Measurements from ENCODE around the gene BST2.

Gene BST2

DNA sequence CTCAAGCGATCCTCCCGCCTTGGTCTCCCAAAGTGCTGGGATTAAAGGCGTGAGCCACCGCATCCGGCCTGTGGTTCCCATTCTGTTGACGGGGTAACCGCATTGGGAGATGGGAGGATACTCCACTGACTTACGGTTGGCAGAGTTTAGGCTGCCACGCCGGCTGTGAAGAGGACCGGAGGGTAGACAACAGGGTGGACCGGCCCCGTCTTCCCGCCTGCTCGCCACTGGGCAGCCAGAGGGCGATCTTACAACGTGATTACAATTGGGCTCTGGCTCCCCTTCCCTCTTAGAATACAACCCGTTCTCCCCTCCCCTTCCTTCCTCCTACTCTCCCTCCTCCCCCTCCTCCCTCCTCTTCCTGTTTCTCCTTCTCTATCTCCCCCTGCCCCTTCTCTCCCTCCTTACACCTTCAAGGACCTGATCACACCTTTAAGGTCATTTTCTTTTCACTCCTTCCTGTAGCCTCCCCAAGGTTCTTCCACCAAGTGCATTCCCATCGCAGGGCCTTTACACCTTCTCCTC is 10.5 kb downstream of the BST2 start (continued):
- TF ChIP-seq, protein P1, sequence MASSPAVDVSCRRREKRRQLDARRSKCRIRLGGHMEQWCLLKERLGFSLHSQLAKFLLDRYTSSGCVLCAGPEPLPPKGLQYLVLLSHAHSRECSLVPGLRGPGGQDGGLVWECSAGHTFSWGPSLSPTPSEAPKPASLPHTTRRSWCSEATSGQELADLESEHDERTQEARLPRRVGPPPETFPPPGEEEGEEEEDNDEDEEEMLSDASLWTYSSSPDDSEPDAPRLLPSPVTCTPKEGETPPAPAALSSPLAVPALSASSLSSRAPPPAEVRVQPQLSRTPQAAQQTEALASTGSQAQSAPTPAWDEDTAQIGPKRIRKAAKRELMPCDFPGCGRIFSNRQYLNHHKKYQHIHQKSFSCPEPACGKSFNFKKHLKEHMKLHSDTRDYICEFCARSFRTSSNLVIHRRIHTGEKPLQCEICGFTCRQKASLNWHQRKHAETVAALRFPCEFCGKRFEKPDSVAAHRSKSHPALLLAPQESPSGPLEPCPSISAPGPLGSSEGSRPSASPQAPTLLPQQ (tag by site-specific recombination; IDR thresholded peaks at IDR 0.05) = peak; percentile 55; the same call in 1 of the 2 replicates
- TF ChIP-seq ZNF548 (tag by site-specific recombination; IDR thresholded peaks at IDR 0.05) (no peak), SALL2 (tag by site-specific recombination; IDR thresholded peaks at IDR 0.05; ENCODE audit: borderline replicate concordance) (no peak), ZNF558 (tag by site-specific recombination; IDR thresholded peaks at IDR 0.05) (peak; percentile 29; the same call in 1 of the 2 replicates), SP3 (tag by site-specific recombination; IDR thresholded peaks at IDR 0.05) (peak; percentile 90), ZNF423 (tag by site-specific recombination; IDR thresholded peaks at IDR 0.05) (no peak), ZNF610 (tag by site-specific recombination; IDR thresholded peaks at IDR 0.05; ENCODE audit: borderline replicate concordance) (peak; percentile 22; the same call in 1 of the 2 replicates), GLIS1 (tag by site-specific recombination; IDR thresholded peaks at IDR 0.05) (peak; percentile 13; the same call in 1 of the 2 replicates), ZNF211 (tag by site-specific recombination; IDR thresholded peaks at IDR 0.05; ENCODE audit: low read depth) (no peak), ZNF677 (tag by site-specific recombination; IDR thresholded peaks at IDR 0.05) (no peak), ZNF239 (tag by site-specific recombination; IDR thresholded peaks at IDR 0.05) (no peak), ZSCAN23 (tag by site-specific recombination; IDR thresholded peaks at IDR 0.05) (peak; percentile 40; the same call in 1 of the 2 replicates), ZNF530 (tag by site-specific recombination; IDR thresholded peaks at IDR 0.05; ENCODE audit: low read depth) (no peak), ZNF214 (tag by site-specific recombination; IDR thresholded peaks at IDR 0.05; ENCODE audit: borderline replicate concordance) (no peak), ZNF146 (tag by site-specific recombination; IDR thresholded peaks at IDR 0.05) (no peak), EGR2 (tag by site-specific recombination; IDR thresholded peaks at IDR 0.05; ENCODE audit: low read depth) (peak; percentile 95), ZNF514 (tag by site-specific recombination; IDR thresholded peaks at IDR 0.05) (no peak), SP2 (tag by site-specific recombination; IDR thresholded peaks at IDR 0.05) (peak; percentile 82), ZNF76 (tag by site-specific recombination; IDR thresholded peaks at IDR 0.05; ENCODE audit: borderline replicate concordance, low read depth) (peak; percentile 28; the same call in 1 of the 2 replicates), ZNF223 (tag by site-specific recombination; IDR thresholded peaks at IDR 0.05) (no peak), ZNF274 (IDR thresholded peaks at IDR 0.05; ENCODE audit: low read length) (no peak), ZNF274 (tag by site-specific recombination; IDR thresholded peaks at IDR 0.05; ENCODE audit: borderline replicate concordance) (no peak)
- TF ChIP-seq, protein P2, sequence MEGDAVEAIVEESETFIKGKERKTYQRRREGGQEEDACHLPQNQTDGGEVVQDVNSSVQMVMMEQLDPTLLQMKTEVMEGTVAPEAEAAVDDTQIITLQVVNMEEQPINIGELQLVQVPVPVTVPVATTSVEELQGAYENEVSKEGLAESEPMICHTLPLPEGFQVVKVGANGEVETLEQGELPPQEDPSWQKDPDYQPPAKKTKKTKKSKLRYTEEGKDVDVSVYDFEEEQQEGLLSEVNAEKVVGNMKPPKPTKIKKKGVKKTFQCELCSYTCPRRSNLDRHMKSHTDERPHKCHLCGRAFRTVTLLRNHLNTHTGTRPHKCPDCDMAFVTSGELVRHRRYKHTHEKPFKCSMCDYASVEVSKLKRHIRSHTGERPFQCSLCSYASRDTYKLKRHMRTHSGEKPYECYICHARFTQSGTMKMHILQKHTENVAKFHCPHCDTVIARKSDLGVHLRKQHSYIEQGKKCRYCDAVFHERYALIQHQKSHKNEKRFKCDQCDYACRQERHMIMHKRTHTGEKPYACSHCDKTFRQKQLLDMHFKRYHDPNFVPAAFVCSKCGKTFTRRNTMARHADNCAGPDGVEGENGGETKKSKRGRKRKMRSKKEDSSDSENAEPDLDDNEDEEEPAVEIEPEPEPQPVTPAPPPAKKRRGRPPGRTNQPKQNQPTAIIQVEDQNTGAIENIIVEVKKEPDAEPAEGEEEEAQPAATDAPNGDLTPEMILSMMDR (tag by site-specific recombination; IDR thresholded peaks at IDR 0.05) = peak; percentile 91
- TF ChIP-seq, protein P3, sequence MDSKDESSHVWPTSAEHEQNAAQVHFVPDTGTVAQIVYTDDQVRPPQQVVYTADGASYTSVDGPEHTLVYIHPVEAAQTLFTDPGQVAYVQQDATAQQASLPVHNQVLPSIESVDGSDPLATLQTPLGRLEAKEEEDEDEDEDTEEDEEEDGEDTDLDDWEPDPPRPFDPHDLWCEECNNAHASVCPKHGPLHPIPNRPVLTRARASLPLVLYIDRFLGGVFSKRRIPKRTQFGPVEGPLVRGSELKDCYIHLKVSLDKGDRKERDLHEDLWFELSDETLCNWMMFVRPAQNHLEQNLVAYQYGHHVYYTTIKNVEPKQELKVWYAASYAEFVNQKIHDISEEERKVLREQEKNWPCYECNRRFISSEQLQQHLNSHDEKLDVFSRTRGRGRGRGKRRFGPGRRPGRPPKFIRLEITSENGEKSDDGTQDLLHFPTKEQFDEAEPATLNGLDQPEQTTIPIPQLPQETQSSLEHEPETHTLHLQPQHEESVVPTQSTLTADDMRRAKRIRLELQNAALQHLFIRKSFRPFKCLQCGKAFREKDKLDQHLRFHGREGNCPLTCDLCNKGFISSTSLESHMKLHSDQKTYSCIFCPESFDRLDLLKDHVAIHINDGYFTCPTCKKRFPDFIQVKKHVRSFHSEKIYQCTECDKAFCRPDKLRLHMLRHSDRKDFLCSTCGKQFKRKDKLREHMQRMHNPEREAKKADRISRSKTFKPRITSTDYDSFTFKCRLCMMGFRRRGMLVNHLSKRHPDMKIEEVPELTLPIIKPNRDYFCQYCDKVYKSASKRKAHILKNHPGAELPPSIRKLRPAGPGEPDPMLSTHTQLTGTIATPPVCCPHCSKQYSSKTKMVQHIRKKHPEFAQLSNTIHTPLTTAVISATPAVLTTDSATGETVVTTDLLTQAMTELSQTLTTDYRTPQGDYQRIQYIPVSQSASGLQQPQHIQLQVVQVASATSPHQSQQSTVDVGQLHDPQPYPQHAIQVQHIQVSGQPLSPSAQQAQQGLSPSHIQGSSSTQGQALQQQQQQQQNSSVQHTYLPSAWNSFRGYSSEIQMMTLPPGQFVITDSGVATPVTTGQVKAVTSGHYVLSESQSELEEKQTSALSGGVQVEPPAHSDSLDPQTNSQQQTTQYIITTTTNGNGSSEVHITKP (tag by site-specific recombination; IDR thresholded peaks at IDR 0.05) = peak; percentile 54
- TF ChIP-seq, protein P4, sequence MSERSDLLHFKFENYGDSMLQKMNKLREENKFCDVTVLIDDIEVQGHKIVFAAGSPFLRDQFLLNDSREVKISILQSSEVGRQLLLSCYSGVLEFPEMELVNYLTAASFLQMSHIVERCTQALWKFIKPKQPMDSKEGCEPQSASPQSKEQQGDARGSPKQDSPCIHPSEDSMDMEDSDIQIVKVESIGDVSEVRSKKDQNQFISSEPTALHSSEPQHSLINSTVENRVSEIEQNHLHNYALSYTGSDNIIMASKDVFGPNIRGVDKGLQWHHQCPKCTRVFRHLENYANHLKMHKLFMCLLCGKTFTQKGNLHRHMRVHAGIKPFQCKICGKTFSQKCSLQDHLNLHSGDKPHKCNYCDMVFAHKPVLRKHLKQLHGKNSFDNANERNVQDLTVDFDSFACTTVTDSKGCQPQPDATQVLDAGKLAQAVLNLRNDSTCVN (tag by site-specific recombination; optimal IDR thresholded peaks at IDR 0.05) = peak; percentile 23
- TF ChIP-seq, protein P5, sequence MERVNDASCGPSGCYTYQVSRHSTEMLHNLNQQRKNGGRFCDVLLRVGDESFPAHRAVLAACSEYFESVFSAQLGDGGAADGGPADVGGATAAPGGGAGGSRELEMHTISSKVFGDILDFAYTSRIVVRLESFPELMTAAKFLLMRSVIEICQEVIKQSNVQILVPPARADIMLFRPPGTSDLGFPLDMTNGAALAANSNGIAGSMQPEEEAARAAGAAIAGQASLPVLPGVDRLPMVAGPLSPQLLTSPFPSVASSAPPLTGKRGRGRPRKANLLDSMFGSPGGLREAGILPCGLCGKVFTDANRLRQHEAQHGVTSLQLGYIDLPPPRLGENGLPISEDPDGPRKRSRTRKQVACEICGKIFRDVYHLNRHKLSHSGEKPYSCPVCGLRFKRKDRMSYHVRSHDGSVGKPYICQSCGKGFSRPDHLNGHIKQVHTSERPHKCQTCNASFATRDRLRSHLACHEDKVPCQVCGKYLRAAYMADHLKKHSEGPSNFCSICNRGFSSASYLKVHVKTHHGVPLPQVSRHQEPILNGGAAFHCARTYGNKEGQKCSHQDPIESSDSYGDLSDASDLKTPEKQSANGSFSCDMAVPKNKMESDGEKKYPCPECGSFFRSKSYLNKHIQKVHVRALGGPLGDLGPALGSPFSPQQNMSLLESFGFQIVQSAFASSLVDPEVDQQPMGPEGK (tag by site-specific recombination; IDR thresholded peaks at IDR 0.05) = peak; percentile 67; the same call in 1 of the 2 replicates
- TF ChIP-seq, protein P6, sequence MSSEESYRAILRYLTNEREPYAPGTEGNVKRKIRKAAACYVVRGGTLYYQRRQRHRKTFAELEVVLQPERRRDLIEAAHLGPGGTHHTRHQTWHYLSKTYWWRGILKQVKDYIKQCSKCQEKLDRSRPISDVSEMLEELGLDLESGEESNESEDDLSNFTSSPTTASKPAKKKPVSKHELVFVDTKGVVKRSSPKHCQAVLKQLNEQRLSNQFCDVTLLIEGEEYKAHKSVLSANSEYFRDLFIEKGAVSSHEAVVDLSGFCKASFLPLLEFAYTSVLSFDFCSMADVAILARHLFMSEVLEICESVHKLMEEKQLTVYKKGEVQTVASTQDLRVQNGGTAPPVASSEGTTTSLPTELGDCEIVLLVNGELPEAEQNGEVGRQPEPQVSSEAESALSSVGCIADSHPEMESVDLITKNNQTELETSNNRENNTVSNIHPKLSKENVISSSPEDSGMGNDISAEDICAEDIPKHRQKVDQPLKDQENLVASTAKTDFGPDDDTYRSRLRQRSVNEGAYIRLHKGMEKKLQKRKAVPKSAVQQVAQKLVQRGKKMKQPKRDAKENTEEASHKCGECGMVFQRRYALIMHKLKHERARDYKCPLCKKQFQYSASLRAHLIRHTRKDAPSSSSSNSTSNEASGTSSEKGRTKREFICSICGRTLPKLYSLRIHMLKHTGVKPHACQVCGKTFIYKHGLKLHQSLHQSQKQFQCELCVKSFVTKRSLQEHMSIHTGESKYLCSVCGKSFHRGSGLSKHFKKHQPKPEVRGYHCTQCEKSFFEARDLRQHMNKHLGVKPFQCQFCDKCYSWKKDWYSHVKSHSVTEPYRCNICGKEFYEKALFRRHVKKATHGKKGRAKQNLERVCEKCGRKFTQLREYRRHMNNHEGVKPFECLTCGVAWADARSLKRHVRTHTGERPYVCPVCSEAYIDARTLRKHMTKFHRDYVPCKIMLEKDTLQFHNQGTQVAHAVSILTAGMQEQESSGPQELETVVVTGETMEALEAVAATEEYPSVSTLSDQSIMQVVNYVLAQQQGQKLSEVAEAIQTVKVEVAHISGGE (tag by site-specific recombination; conservative IDR thresholded peaks at IDR 0.05; ENCODE audit: low read depth) = peak; percentile 71

All from HEK293 (cell line).